ACC112 (cell line): Measurements from ENCODE around the gene SORCS2.

Source experiments
- H2AFZ ChIP-seq: fragments of 200-600 bp; sonication (generic); one replicate; pipeline ENCODE4 v1.6.0; 2017; ENCODE audit warnings: antibody characterized with exemption, low read length; ENCODE audit not compliant: unreplicated experiment
- H3K27ac ChIP-seq: fragments of 200-600 bp; sonication (generic); 2 replicates; pipeline ENCODE4 v1.5.1; 2014; ENCODE audit warnings: low read depth, mild to moderate bottlenecking, antibody characterized with exemption, low read length, moderate library complexity
- H3K27me3 ChIP-seq: fragments of 200-600 bp; sonication (generic); 2 replicates; pipeline ENCODE4 v1.6.1; 2014; ENCODE audit warnings: mild to moderate bottlenecking, antibody characterized with exemption, low read length, moderate library complexity, mixed read lengths; ENCODE audit not compliant: insufficient read depth
- H3K36me3 ChIP-seq: fragments of 200-600 bp; sonication (generic); 2 replicates; pipeline ENCODE4 v1.6.1; 2016; ENCODE audit warnings: mild to moderate bottlenecking, antibody characterized with exemption, low read length, moderate library complexity, mixed read lengths; ENCODE audit not compliant: insufficient read depth
- H3K4me1 ChIP-seq: fragments of 200-600 bp; sonication (generic); one replicate; pipeline ENCODE4 v1.6.1; 2016; ENCODE audit warnings: low read length, mixed read lengths; ENCODE audit not compliant: insufficient read depth, unreplicated experiment, control insufficient read depth
- H3K4me3 ChIP-seq: fragments of 200-600 bp; sonication (generic); 2 replicates; pipeline ENCODE4 v1.5.1; 2014; ENCODE audit warnings: mild to moderate bottlenecking, low read depth, low read length
- H3K79me2 ChIP-seq: fragments of 200-600 bp; sonication (generic); one replicate; pipeline ENCODE4 v1.6.0; 2016; ENCODE audit warnings: low read length; ENCODE audit not compliant: control insufficient read depth, unreplicated experiment, insufficient read depth

The SORCS2 gene

GRCh38 chr4:7244751-7245320 is 52.5 kb downstream of the SORCS2 start:
- H3K36me3 ChIP-seq: no peaks in the 10 kb centered on the region
- no peak overlapping the region for H3K4me3 ChIP-seq
- H3K79me2 ChIP-seq: no peaks in the 10 kb centered on the region
- H3K27ac ChIP-seq: no peak overlapping the region
- no peak overlapping the region for H2AFZ ChIP-seq
- H3K4me1 ChIP-seq: no peaks in the 10 kb centered on the region
- no peaks in the 10 kb centered on the region for H3K27me3 ChIP-seq

GRCh38 chr4:7247521-7247920 is 55.2 kb downstream of the SORCS2 start:
- H3K4me1 ChIP-seq: no peaks in the 10 kb centered on the region
- no peak overlapping the region for H3K27ac ChIP-seq
- H3K27me3 ChIP-seq: no peaks in the 10 kb centered on the region
- H3K4me3 ChIP-seq: no peak overlapping the region
- no peak overlapping the region for H2AFZ ChIP-seq
- no peaks in the 10 kb centered on the region for H3K36me3 ChIP-seq
- H3K79me2 ChIP-seq: no peaks in the 10 kb centered on the region

- Histone ChIP-seq H3K4me1 (no peaks in the 10 kb centered on the region), H3K4me3 (no peak overlapping the region), H3K27ac (no peak overlapping the region), H3K27me3 (no peaks in the 10 kb centered on the region), H2AFZ (no peak overlapping the region), H3K79me2 (no peaks in the 10 kb centered on the region), H3K36me3 (no peaks in the 10 kb centered on the region)
Observed at GRCh38 chr4:7247946-7248345, 55.6 kb downstream of the SORCS2 start.

- H3K36me3 ChIP-seq: no peaks in the 10 kb centered on the region
- H3K79me2 ChIP-seq: no peaks in the 10 kb centered on the region
- H3K27ac ChIP-seq: no peak overlapping the region
- H3K4me1 ChIP-seq: no peaks in the 10 kb centered on the region
- no peak overlapping the region for H3K4me3 ChIP-seq
- H3K27me3 ChIP-seq: no peaks in the 10 kb centered on the region
- no peak overlapping the region for H2AFZ ChIP-seq
Observed at GRCh38 chr4:7248857-7249256, 56.5 kb downstream of the SORCS2 start.

- H3K4me1 ChIP-seq: peaks cover 9% of the 10 kb centered on the region
Observed at GRCh38 chr4:7251321-7251720, 59.0 kb downstream of the SORCS2 start.

GRCh38 chr4:7252051-7252450 is 59.7 kb downstream of the SORCS2 start:
- no peak overlapping the region for H3K4me3 ChIP-seq
- no peak overlapping the region for H3K27ac ChIP-seq
- no peak overlapping the region for H2AFZ ChIP-seq
- no peaks in the 10 kb centered on the region for H3K27me3 ChIP-seq
- no peaks in the 10 kb centered on the region for H3K36me3 ChIP-seq
- peaks cover 9% of the 10 kb centered on the region for H3K4me1 ChIP-seq
- no peaks in the 10 kb centered on the region for H3K79me2 ChIP-seq

More at GRCh38 chr4:7251321-7251720, 59.0 kb downstream of the SORCS2 start:
- Histone ChIP-seq H3K27me3 (no peaks in the 10 kb centered on the region), H3K36me3 (no peaks in the 10 kb centered on the region), H2AFZ (no peak overlapping the region), H3K27ac (no peak overlapping the region), H3K79me2 (no peaks in the 10 kb centered on the region), H3K4me3 (no peak overlapping the region)

GRCh38 chr4:7252510-7253340 is 60.4 kb downstream of the SORCS2 start:
- Histone ChIP-seq H3K4me1 (peaks cover 9% of the 10 kb centered on the region), H3K36me3 (no peaks in the 10 kb centered on the region), H3K79me2 (no peaks in the 10 kb centered on the region), H3K27me3 (no peaks in the 10 kb centered on the region), H3K4me3 (no peak overlapping the region), H2AFZ (no peak overlapping the region), H3K27ac (no peak overlapping the region)

GRCh38 chr4:7253341-7253700 is 61.0 kb downstream of the SORCS2 start:
- H3K79me2 ChIP-seq: no peaks in the 10 kb centered on the region
- no peak overlapping the region for H3K4me3 ChIP-seq
- peaks cover 9% of the 10 kb centered on the region for H3K4me1 ChIP-seq
- H3K27me3 ChIP-seq: no peaks in the 10 kb centered on the region
- no peaks in the 10 kb centered on the region for H3K36me3 ChIP-seq
- no peak overlapping the region for H2AFZ ChIP-seq
- no peak overlapping the region for H3K27ac ChIP-seq

- H3K4me1 ChIP-seq: peaks cover 9% of the 10 kb centered on the region
- H3K27ac ChIP-seq: no peak overlapping the region
- H3K4me3 ChIP-seq: no peak overlapping the region
Observed at GRCh38 chr4:7253837-7254236, 61.5 kb downstream of the SORCS2 start.

GRCh38 chr4:7254736-7255487 is 62.6 kb downstream of the SORCS2 start:
- H3K4me1 ChIP-seq: peaks cover 9% of the 10 kb centered on the region
- H3K27me3 ChIP-seq: no peaks in the 10 kb centered on the region
- H3K27ac ChIP-seq: no peak overlapping the region
- no peaks in the 10 kb centered on the region for H3K36me3 ChIP-seq
- H3K79me2 ChIP-seq: no peaks in the 10 kb centered on the region
- no peak overlapping the region for H2AFZ ChIP-seq
- no peak overlapping the region for H3K4me3 ChIP-seq

More at GRCh38 chr4:7253837-7254236, 61.5 kb downstream of the SORCS2 start:
- Histone ChIP-seq H2AFZ (no peak overlapping the region), H3K27me3 (no peaks in the 10 kb centered on the region), H3K36me3 (no peaks in the 10 kb centered on the region), H3K79me2 (no peaks in the 10 kb centered on the region)
